HCT116 (cell line): ENCODE data around the gene ST3GAL5. TPM values are rescaled to one million over a fixed set of nuclear protein-coding genes. Genes with fewer than 3 reads are reported as not detected.

ENCODE experiments used
- ATAC-seq: fragments of 200-7000 bp; cut with Tn5 transposase; 2 replicates; pipeline ENCODE4 v1.9.1; 2020; ENCODE audit warnings: mild to moderate bottlenecking, moderate library complexity
- BruUV-seq: library from RNA; stranded (reverse); fragments of 400-500 nt; replicated peaks from 2 replicates; lab custom pipeline; 2021; lab: Mats Ljungman, UMichigan
- CTCF ChIA-PET: fragments of 300-600 bp; sonication (Branson Sonifier 250); formaldehyde crosslinking; loops from one replicate; lab custom pipeline; 2021; ENCODE audit warnings: antibody characterized with exemption; lab: Charles Lee
- POLR2A ChIA-PET: fragments of 300-600, 350-600 bp; sonication (Branson Sonifier 250); formaldehyde crosslinking; loops from one replicate; lab custom pipeline; 2021; ENCODE audit warnings: antibody characterized with exemption; lab: Charles Lee
- RAD21 ChIA-PET, 2 experiments: fragments of 300-600 bp; sonication (Branson Sonifier 250); formaldehyde crosslinking; loops; one replicate each; lab custom pipeline; 2023; ENCODE audit warnings: low total read pairs in 2 of 2; ENCODE audit not compliant: uncharacterized antibody in 2 of 2, unreplicated experiment in 2 of 2, low non-redundant PET in 1 of 2; lab: Charles Lee
- DNase-seq: peaks from one replicate; pipeline ENCODE4 v3.0.0-alpha.2; 2010; ENCODE audit warnings: low read depth, low spot score
- H2AFZ ChIP-seq: fragments of 200-600 bp; shearing (Covaris generic), sonication (generic); 2 replicates; pipeline ENCODE4 v1.6.1; 2017; ENCODE audit warnings: low read depth, mixed run types, mixed read lengths, antibody characterized with exemption, low read length; ENCODE audit not compliant: poor library complexity, severe bottlenecking
- H3K27ac ChIP-seq: 2 replicates; pipeline ENCODE4 v1.5.1; 2012; ENCODE audit warnings: low read depth, low read length
- H3K27me3 ChIP-seq: fragments of 200-600 bp; sonication (generic); 2 replicates; pipeline ENCODE4 v1.6.1; 2016; ENCODE audit warnings: mixed run types, low read length, mixed read lengths; ENCODE audit not compliant: insufficient read depth
- H3K36me3 ChIP-seq, 2 experiments: fragments of 200-500 bp in 1 of 2; fragments of 200-600 bp in 1 of 2; sonication (Bioruptor generic) in 1 of 2; sonication (generic) in 1 of 2; 2 replicates each; pipeline versions ENCODE4 v1.5.1 to v1.6.1; 2014 to 2016; ENCODE audit warnings: low read length in 2 of 2, inconsistent platforms in 1 of 2, mixed read lengths in 1 of 2, mixed run types in 1 of 2; ENCODE audit not compliant: insufficient read depth in 2 of 2, control insufficient read depth in 1 of 2
- H3K4me1 ChIP-seq, 2 experiments: fragments of 200-600 bp in 1 of 2; sonication (generic) in 1 of 2; 2 replicates each; pipeline versions ENCODE4 v1.5.1 to v1.6.1; 2012 to 2017; ENCODE audit warnings: low read length in 2 of 2, inconsistent platforms in 1 of 2, mild to moderate bottlenecking in 1 of 2, mixed read lengths in 1 of 2, mixed run types in 1 of 2, moderate library complexity in 1 of 2; ENCODE audit not compliant: insufficient read depth in 2 of 2, control insufficient read depth in 1 of 2
- H3K4me2 ChIP-seq: fragments of 200-600 bp; sonication (generic); 2 replicates; pipeline ENCODE4 v1.6.1; 2017; ENCODE audit warnings: mixed run types, low read length, mixed read lengths
- H3K4me3 ChIP-seq, 2 experiments: fragments of 200-600 bp in 1 of 2; sonication (generic) in 1 of 2; replicated peaks in 1 of 2; 2 replicates each; pipeline ENCODE4 v1.5.1; 2011 to 2016; ENCODE audit warnings: low read length in 2 of 2, control low read depth in 1 of 2, low read depth in 1 of 2, mild to moderate bottlenecking in 1 of 2, mixed read lengths in 1 of 2, mixed run types in 1 of 2
- H3K79me2 ChIP-seq: fragments of 200-600 bp; sonication (generic); 2 replicates; pipeline ENCODE4 v1.6.1; 2017; ENCODE audit warnings: mild to moderate bottlenecking, mixed run types, low read length, moderate library complexity, mixed read lengths; ENCODE audit not compliant: insufficient read depth
- H3K9ac ChIP-seq: fragments of 200-600 bp; sonication (generic); 2 replicates; pipeline ENCODE4 v1.6.1; 2016; ENCODE audit warnings: low read length, mixed read lengths
- H3K9me2 ChIP-seq: fragments of 200-600 bp; sonication (generic), shearing (Covaris generic); 2 replicates; pipeline ENCODE4 v1.6.1; 2017; ENCODE audit warnings: mixed run types, mild to moderate bottlenecking, moderate library complexity; ENCODE audit not compliant: insufficient read depth
- H3K9me3 ChIP-seq, 2 experiments: fragments of 200-500 bp in 1 of 2; fragments of 200-600 bp in 1 of 2; sonication (Bioruptor generic) in 1 of 2; sonication (generic) in 1 of 2; 2 replicates each; pipeline ENCODE4 v1.6.1; 2014 to 2017; ENCODE audit warnings: low read length in 2 of 2, mixed read lengths in 2 of 2, inconsistent platforms in 1 of 2, low read depth in 1 of 2, mild to moderate bottlenecking in 1 of 2, mixed run types in 1 of 2, moderate library complexity in 1 of 2; ENCODE audit not compliant: control insufficient read depth in 1 of 2, insufficient read depth in 1 of 2
- H4K20me1 ChIP-seq: fragments of 200-600 bp; sonication (generic), shearing (Covaris generic); 2 replicates; pipeline ENCODE4 v1.6.1; 2017; ENCODE audit warnings: mixed run types, mild to moderate bottlenecking, moderate library complexity; ENCODE audit not compliant: insufficient read depth
- ATF3 ChIP-seq: IDR thresholded peaks from 2 replicates; pipeline ENCODE4 v1.6.1; 2012
- CBX3 ChIP-seq: IDR thresholded peaks from 2 replicates; pipeline ENCODE4 v1.6.1; 2012; ENCODE audit warnings: low read depth
- ELF1 ChIP-seq: IDR thresholded peaks from 2 replicates; pipeline ENCODE4 v1.6.1; 2012; ENCODE audit warnings: low read depth, borderline replicate concordance
- EZH2 ChIP-seq: fragments of 200-600 bp; sonication (generic); IDR thresholded peaks from 2 replicates; pipeline ENCODE4 v1.6.1; 2017; ENCODE audit warnings: antibody characterized with exemption, mixed run types
- EZH2phosphoT487 ChIP-seq: fragments of 200-600 bp; IDR thresholded peaks from 2 replicates; pipeline ENCODE4 v1.6.1; 2018; ENCODE audit warnings: antibody characterized with exemption, borderline replicate concordance
- JUND ChIP-seq: IDR thresholded peaks from 2 replicates; pipeline ENCODE4 v1.6.1; 2012
- POLR2A ChIP-seq: IDR thresholded peaks from 2 replicates; pipeline ENCODE4 v1.7.0; 2011; ENCODE audit warnings: borderline replicate concordance; ENCODE audit not compliant: insufficient read depth, insufficient read length; ENCODE audit errors: extremely low read depth
- REST ChIP-seq: IDR thresholded peaks from 2 replicates; pipeline ENCODE4 v1.6.1; 2012; ENCODE audit warnings: low read depth
- SIN3A ChIP-seq: IDR thresholded peaks from 2 replicates; pipeline ENCODE4 v1.6.1; 2012; ENCODE audit warnings: low read depth
- SP1 ChIP-seq: IDR thresholded peaks from 2 replicates; pipeline ENCODE4 v1.6.1; 2012; ENCODE audit warnings: low read depth
- SRF ChIP-seq: IDR thresholded peaks from 2 replicates; pipeline ENCODE4 v1.6.1; 2012; ENCODE audit warnings: low read depth
- ZNF274 ChIP-seq: fragments of 200-500 bp; sonication (Bioruptor generic); IDR thresholded peaks from 2 replicates; pipeline ENCODE4 v1.6.1; 2014; ENCODE audit warnings: mild to moderate bottlenecking, low read depth, low read length, inconsistent platforms
- intact Hi-C: fragments of 100-400 bp; cut with micrococcal nuclease; formaldehyde crosslinking; loops from 2 replicates; pipeline ENCODE4 v1.10.0; 2022
- total RNA-seq: library from RNA; stranded (reverse); gene quantifications from one replicate; pipeline ENCODE4 v1.2.1, GENCODE V29; 2021; ENCODE audit not compliant: unreplicated experiment
- TF ChIP-seq, protein P1 (sequence below): IDR thresholded peaks from 2 replicates; pipeline ENCODE4 v1.6.1; 2011; ENCODE audit warnings: mild to moderate bottlenecking, low read length, moderate library complexity; ENCODE audit not compliant: insufficient replicate concordance; ENCODE audit errors: extremely low read depth

The ST3GAL5 gene
- total RNA-seq, 1 experiment from 2014 or later: 14.8 TPM

GRCh38 chr2:85875350-85876050 is 13.3 kb downstream of the ST3GAL5 start:
- no peak for ATAC-seq
- H3K9ac ChIP-seq: no peak overlapping the region
- H4K20me1 ChIP-seq: no peaks in the 10 kb centered on the region
- H3K9me2 ChIP-seq: no peaks in the 10 kb centered on the region
- CTCF ChIA-PET: no interaction called here
- BruUV-seq: no TSS peak
- H3K4me3 ChIP-seq: no peak overlapping the region
- no peaks in the 10 kb centered on the region for H3K36me3 ChIP-seq
- H3K4me2 ChIP-seq: no peak overlapping the region
- no peaks in the 10 kb centered on the region for H3K4me1 ChIP-seq
- H3K79me2 ChIP-seq: no peaks in the 10 kb centered on the region
- TF ChIP-seq ZNF274 (no peak), SRF (no peak), CBX3 (no peak), JUND (no peak), ATF3 (no peak), REST (no peak), EZH2 (no peak), SIN3A (no peak), POLR2A (no peak), SP1 (no peak), EZH2phosphoT487 (no peak), ELF1 (no peak)
- TF ChIP-seq, protein P1, sequence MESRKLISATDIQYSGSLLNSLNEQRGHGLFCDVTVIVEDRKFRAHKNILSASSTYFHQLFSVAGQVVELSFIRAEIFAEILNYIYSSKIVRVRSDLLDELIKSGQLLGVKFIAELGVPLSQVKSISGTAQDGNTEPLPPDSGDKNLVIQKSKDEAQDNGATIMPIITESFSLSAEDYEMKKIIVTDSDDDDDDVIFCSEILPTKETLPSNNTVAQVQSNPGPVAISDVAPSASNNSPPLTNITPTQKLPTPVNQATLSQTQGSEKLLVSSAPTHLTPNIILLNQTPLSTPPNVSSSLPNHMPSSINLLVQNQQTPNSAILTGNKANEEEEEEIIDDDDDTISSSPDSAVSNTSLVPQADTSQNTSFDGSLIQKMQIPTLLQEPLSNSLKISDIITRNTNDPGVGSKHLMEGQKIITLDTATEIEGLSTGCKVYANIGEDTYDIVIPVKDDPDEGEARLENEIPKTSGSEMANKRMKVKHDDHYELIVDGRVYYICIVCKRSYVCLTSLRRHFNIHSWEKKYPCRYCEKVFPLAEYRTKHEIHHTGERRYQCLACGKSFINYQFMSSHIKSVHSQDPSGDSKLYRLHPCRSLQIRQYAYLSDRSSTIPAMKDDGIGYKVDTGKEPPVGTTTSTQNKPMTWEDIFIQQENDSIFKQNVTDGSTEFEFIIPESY: no peak
- TF ChIP-seq, all 23 proteins: peak for 0
- no peak for DNase-seq
- Histone ChIP-seq H3K27me3 (no peaks in the 10 kb centered on the region), H3K9me3 (no peaks in the 10 kb centered on the region), H2AFZ (no peak overlapping the region), H3K27ac (no peak overlapping the region)
- intact Hi-C loops: no loop called here
- RAD21 ChIA-PET: no interaction called here
- POLR2A ChIA-PET: no interaction called here
